ENCODE data around the gene ALG1.

GRCh38 chr16:5056352-5056751 lies 15.3 kb upstream of the ALG1 start:
- TF ChIP-seq POLR2AphosphoS5 (IDR thresholded peaks at IDR 0.05; ENCODE audit: low read depth): no peak
- TF ChIP-seq CTCF (conservative IDR thresholded peaks at IDR 0.05; ENCODE audit: low read depth in 2 of 2): peak; percentile 79 to 96
- no peak for TF ChIP-seq EZH2 (IDR thresholded peaks at IDR 0.05; ENCODE audit: low read depth, unreplicated experiment)

All from GM23338 (cell line).